Duodenal mucosa (tissue), 2 donors: ENCODE data around the gene LUC7L.
"Not testable (repeated sequence)": the region's sequence is repeated elsewhere in the genome, so short reads cannot be mapped to it uniquely, and the experiment has no call there.

Experiments used
- H3K27ac ChIP-seq: one replicate; pipeline ENCODE4 v1.7.0; 2013; ENCODE audit warnings: low read depth, low read length
- H3K27me3 ChIP-seq, 2 donors: one replicate each; pipeline ENCODE4 v1.7.0; 2013; ENCODE audit warnings: low read length in 2 of 2, control low read depth in 1 of 2; ENCODE audit not compliant: insufficient read depth in 2 of 2, control insufficient read depth in 1 of 2
- H3K36me3 ChIP-seq, 2 donors: one replicate each; pipeline ENCODE4 v1.7.0; 2013; ENCODE audit warnings: low read length in 2 of 2, control low read depth in 1 of 2; ENCODE audit not compliant: insufficient read depth in 2 of 2, control insufficient read depth in 1 of 2
- H3K4me1 ChIP-seq, 2 donors: one replicate each; pipeline ENCODE4 v1.7.0; 2013; ENCODE audit warnings: low read length in 2 of 2, control low read depth in 1 of 2; ENCODE audit not compliant: insufficient read depth in 2 of 2, control insufficient read depth in 1 of 2
- H3K4me3 ChIP-seq, 2 donors: one replicate each; pipeline ENCODE4 v1.7.0; 2013; ENCODE audit warnings: low read length in 2 of 2, low read depth in 1 of 2
- H3K9ac ChIP-seq, 2 donors: one replicate each; pipeline ENCODE4 v1.7.0; 2013; ENCODE audit warnings: low read length in 2 of 2, low read depth in 1 of 2
- H3K9me3 ChIP-seq, 2 donors: one replicate each; pipeline ENCODE4 v1.7.0; 2013; ENCODE audit warnings: low read length in 2 of 2, control low read depth in 1 of 2; ENCODE audit not compliant: control insufficient read depth in 1 of 2

LUC7L gene

GRCh38 chr16:230949-231348 lies 1.7 kb upstream of the LUC7L start:
- Histone ChIP-seq H3K4me1 (peaks cover 13 to 18% of the 10 kb centered on the region in 2 donors), H3K27ac (no peak overlapping the region), H3K9me3 (no peaks in the 10 kb centered on the region), H3K4me3 (no peak overlapping the region), H3K36me3 (peaks cover 10 to 16% of the 10 kb centered on the region in 2 donors), H3K9ac (no peak overlapping the region), H3K27me3 (no peaks in the 10 kb centered on the region)

- not testable (repeated sequence) for H3K4me3 ChIP-seq, H3K9ac ChIP-seq, H3K9me3 ChIP-seq, H3K27me3 ChIP-seq, H3K27ac ChIP-seq
- H3K36me3 ChIP-seq = peaks cover 13 to 21% of the 10 kb centered on the region in 2 donors
- peaks cover 13 to 18% of the 10 kb centered on the region in 2 donors for H3K4me1 ChIP-seq
Measured at GRCh38 chr16:230351-230750, 1.1 kb upstream of the LUC7L start.

- Histone ChIP-seq H3K4me3 (peak overlapping the region; percentile 81 to 91), H3K9me3 (no peaks in the 10 kb centered on the region), H3K27me3 (no peaks in the 10 kb centered on the region), H3K9ac (peak overlapping the region; percentile 93 to 98), H3K27ac (no peak overlapping the region), H3K36me3 (peaks cover 13 to 24% of the 10 kb centered on the region in 2 donors), H3K4me1 (peaks cover 13 to 18% of the 10 kb centered on the region in 2 donors)
Measured at GRCh38 chr16:229731-230281, 557 bp upstream of the LUC7L start.

GRCh38 chr16:228151-228851 lies 948 bp downstream of the LUC7L start:
- H3K4me1 ChIP-seq = peaks cover 13 to 18% of the 10 kb centered on the region in 2 donors
- H3K9me3 ChIP-seq = no peaks in the 10 kb centered on the region
- H3K9ac ChIP-seq = peak overlapping the region; percentile 93 to 98
- peak overlapping the region; percentile 81 to 91 for H3K4me3 ChIP-seq
- no peak overlapping the region for H3K27ac ChIP-seq
- peaks cover 13 to 39% of the 10 kb centered on the region in 2 donors for H3K36me3 ChIP-seq
- H3K27me3 ChIP-seq = no peaks in the 10 kb centered on the region

- Histone ChIP-seq H3K27ac (no peak overlapping the region), H3K9me3 (no peaks in the 10 kb centered on the region), H3K4me3 (no peak overlapping the region), H3K4me1 (no peaks in the 10 kb centered on the region), H3K27me3 (no peaks in the 10 kb centered on the region), H3K9ac (no peak overlapping the region), H3K36me3 (peaks cover 24 to 68% of the 10 kb centered on the region in 2 donors)
Measured at GRCh38 chr16:220021-220420, 9.2 kb downstream of the LUC7L start.

- Histone ChIP-seq H3K9ac (no peak overlapping the region), H3K4me1 (no peaks in the 10 kb centered on the region), H3K36me3 (peaks cover 31 to 74% of the 10 kb centered on the region in 2 donors), H3K27ac (no peak overlapping the region), H3K4me3 (no peak overlapping the region), H3K27me3 (no peaks in the 10 kb centered on the region), H3K9me3 (no peaks in the 10 kb centered on the region)
Measured at GRCh38 chr16:212999-213398, 16.2 kb downstream of the LUC7L start.

- H3K27ac ChIP-seq, H3K27me3 ChIP-seq, H3K9me3 ChIP-seq, H3K9ac ChIP-seq, H3K4me3 ChIP-seq, H3K4me1 ChIP-seq: not testable (repeated sequence)
- peaks cover 28 to 77% of the 10 kb centered on the region in 2 donors for H3K36me3 ChIP-seq
Measured at GRCh38 chr16:211631-212180, 17.5 kb downstream of the LUC7L start.

- H3K4me3 ChIP-seq, H3K4me1 ChIP-seq, H3K27me3 ChIP-seq, H3K9ac ChIP-seq, H3K27ac ChIP-seq, H3K9me3 ChIP-seq: not testable (repeated sequence)
- H3K36me3 ChIP-seq = peaks cover 37 to 83% of the 10 kb centered on the region in 2 donors
Measured at GRCh38 chr16:209359-209758, 19.9 kb downstream of the LUC7L start.

GRCh38 chr16:204046-204445 lies 25.2 kb downstream of the LUC7L start:
- H3K36me3 ChIP-seq = peaks cover 22 to 73% of the 10 kb centered on the region in 2 donors
- H3K9me3 ChIP-seq, H3K9ac ChIP-seq, H3K4me1 ChIP-seq, H3K27me3 ChIP-seq, H3K4me3 ChIP-seq, H3K27ac ChIP-seq: not testable (repeated sequence)

GRCh38 chr16:203246-203645 lies 26.0 kb downstream of the LUC7L start:
- no peaks in the 10 kb centered on the region for H3K9me3 ChIP-seq
- H3K27me3 ChIP-seq = no peaks in the 10 kb centered on the region
- no peaks in the 10 kb centered on the region for H3K4me1 ChIP-seq
- no peak overlapping the region for H3K9ac ChIP-seq
- no peak overlapping the region for H3K4me3 ChIP-seq
- no peak overlapping the region for H3K27ac ChIP-seq
- peaks cover 29 to 75% of the 10 kb centered on the region in 2 donors for H3K36me3 ChIP-seq
